Fibroblast of pulmonary artery (primary cell): ENCODE data around the gene RPS2.

Experiments
- DNase-seq: peaks from one replicate; pipeline ENCODE4 v3.0.0-alpha.2; 2010; ENCODE audit warnings: low read depth
- H3K4me3 ChIP-seq: replicated peaks from 2 replicates; pipeline ENCODE4 v1.5.1; 2011; ENCODE audit warnings: low read depth, mild to moderate bottlenecking, control low read depth, low read length, moderate library complexity
- TF ChIP-seq, protein P1 (sequence below): IDR thresholded peaks from 2 replicates; pipeline ENCODE4 v1.5.1; 2011; ENCODE audit warnings: mild to moderate bottlenecking, control low read depth, low read length, inconsistent platforms; ENCODE audit errors: missing control alignments

Gene RPS2

DNA sequence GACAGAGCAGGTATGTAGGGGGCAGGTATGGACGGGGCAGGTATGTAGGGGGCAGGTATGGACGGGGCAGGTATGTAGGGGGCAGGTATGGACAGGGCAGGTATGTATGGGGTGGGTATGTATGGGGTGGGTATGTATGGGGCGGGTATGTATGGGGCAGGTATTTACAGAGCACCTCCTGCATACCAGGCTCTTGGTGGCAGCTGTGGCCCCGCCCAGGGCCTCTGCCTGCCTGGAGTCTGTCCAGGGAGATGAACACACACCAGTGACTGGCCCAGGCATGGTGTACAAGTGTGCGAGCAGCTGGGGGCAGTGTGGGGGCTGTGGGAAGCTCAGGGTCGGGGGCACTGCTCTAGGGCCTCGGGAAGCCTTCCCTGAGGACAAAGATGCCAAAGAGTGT is 14.6 kb downstream of the RPS2 start:
- DNase-seq, result no peak
- TF ChIP-seq, protein P1, sequence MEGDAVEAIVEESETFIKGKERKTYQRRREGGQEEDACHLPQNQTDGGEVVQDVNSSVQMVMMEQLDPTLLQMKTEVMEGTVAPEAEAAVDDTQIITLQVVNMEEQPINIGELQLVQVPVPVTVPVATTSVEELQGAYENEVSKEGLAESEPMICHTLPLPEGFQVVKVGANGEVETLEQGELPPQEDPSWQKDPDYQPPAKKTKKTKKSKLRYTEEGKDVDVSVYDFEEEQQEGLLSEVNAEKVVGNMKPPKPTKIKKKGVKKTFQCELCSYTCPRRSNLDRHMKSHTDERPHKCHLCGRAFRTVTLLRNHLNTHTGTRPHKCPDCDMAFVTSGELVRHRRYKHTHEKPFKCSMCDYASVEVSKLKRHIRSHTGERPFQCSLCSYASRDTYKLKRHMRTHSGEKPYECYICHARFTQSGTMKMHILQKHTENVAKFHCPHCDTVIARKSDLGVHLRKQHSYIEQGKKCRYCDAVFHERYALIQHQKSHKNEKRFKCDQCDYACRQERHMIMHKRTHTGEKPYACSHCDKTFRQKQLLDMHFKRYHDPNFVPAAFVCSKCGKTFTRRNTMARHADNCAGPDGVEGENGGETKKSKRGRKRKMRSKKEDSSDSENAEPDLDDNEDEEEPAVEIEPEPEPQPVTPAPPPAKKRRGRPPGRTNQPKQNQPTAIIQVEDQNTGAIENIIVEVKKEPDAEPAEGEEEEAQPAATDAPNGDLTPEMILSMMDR, result no peak
- H3K4me3 ChIP-seq, result no peak overlapping the region

DNA sequence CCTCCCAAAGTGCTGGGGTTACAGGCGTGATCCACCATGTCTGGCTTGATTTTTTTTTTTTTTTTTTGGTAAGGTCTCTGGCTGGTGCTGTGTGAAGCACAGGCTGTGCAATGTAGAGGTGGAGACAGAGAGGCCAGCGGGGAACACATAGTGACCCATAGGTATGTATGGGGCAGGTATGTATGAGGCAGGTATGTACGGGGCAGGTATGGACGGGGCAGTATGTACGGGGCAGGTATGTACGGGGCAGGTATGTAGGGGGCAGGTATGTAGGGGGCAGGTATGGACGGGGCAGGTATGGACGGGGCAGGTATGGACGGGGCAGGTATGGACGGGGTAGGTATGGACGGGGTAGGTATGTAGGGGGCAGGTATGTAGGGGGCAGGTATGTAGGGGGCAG is 15.1 kb downstream of the RPS2 start:
- no peak for DNase-seq
- no peak overlapping the region for H3K4me3 ChIP-seq
- TF ChIP-seq, protein P1, result no peak

DNA sequence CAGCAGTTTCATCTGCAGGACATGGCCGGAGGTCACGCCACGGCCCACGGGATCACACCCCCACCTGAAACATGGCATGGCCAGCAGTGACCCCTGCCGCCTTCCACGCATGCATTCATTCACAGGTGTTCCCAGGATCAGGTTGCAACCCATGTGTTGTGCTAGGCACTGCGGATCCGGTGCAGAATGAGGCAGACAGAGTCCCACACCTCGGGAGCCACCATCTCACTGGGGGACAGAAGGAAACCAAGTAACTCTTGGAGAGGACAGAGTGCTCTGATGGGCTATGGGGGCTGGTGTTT is 17.3 kb downstream of the RPS2 start:
- no peak for DNase-seq
- TF ChIP-seq, protein P1, result no peak
- H3K4me3 ChIP-seq, result no peak overlapping the region

DNA sequence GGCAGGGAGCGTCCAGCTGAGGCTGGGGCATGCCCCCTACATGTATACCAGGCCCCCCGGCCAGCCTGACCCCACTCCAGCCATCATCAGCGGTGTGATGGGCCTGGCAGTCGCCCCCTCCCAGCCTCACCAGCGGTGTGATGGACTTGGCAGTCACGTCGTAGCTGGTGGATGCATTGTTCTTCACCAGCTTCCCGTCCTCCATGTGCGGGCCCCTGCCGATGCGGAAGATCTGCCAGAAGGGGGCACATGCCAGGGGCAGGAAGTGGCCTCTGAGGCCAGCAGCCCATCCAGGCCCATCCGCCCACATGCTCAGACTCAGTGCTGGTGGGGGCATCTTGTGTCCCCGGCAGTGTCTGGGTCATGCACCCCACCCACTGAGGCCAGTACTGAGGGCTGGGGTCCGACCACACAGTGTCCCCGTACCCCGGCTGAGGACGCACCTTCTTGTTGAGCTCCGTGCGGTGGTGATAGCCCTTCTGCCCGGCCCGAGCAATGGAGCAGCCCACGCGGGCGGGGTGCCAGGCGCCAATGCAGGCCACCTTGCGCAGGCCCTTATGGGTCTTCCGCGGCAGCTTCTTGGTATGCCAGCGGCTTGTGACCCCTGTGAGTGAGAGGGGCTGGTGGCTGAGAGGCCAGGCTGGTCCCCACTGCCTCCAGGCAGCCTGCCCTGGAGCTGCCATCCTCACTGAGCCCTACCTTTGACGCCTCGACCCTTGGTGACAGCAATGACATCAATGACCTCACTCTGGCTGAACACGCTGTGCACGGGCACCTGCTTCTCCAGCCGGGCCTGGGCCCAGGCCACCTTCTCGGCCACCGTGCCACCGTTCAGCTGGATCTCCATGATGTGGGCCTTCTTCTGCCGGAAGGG is 17.9 kb downstream of the RPS2 start:
- TF ChIP-seq, protein P1, result no peak
- DNase-seq, result no peak
- H3K4me3 ChIP-seq, result no peak overlapping the region

DNA sequence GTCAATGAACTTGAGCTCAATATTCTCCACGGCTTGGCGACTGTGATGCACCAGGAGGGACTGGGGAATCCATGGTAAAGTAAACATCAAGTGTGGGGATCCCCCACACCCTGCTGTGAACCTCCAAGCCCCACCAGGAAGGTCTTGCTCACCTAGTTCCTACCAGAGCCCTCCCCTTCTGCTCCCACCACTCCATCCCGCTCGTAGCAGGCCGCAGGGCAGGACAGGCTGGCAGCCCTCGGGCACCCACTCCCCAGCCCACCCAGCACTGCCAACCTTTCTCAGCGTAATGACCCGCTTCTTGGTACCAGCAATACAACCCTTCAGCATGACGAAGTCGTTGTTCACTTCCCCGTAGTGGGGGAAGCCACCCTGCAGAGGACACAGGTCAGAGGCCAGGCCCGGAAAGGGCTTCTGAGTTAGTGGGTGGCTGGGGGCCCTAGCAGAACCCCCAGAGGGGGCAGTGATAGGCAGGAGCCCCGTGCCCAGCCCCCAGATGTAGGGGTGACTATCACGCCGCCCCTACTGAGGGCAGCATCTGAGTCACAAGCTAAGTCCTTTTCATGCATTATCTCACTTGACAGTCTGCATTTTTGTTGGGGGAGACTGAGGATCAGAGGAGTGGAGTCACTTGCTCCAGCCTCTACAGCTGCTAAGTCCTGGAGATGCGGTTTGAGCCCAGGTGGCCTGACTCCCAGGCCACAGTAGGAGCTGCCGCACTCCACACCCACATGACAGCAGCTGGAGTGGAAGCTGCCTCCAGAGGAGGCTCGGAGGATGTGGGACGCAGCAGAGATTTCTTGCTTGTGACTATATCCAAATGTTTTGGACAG is 18.9 kb downstream of the RPS2 start:
- TF ChIP-seq, protein P1, result no peak
- no peak for DNase-seq
- H3K4me3 ChIP-seq, result no peak overlapping the region

DNA sequence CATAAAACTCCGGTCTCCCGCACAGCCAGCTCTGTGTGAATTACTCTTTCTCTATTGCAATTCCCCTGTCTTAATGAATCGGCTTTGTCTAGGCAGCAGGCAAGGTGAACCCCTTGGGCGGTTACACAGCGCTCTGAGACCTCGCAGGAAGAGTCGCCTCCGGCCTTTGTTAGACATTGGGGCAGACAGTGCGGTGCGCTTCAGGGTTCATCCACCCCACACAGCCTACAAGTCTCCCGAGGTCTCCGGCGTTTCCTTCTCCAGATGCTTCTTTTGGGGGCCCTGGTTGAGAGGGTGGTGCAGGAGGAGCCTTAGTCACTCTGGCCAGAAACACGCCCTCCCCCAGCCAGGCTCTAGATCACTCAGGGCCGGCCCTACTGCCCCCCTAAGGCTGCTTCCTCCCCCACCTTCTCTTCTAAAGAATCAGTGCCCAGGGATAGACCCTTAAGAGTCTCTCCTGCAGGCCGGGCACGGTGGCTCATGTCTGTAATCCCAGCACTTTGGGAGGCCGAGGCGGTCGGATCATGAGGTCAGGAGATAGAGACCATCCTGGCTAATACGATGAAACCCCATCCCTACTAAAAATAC is 19.9 kb downstream of the RPS2 start:
- no peak overlapping the region for H3K4me3 ChIP-seq
- no peak for DNase-seq
- TF ChIP-seq, protein P1, result no peak
